AG09309 (cell line): ENCODE results near the gene USP22.

Source experiments
- DNase-seq: peaks from one replicate; pipeline ENCODE4 v3.0.0-alpha.2; 2010; ENCODE audit warnings: low read depth
- H3K4me3 ChIP-seq: 2 replicates; pipeline ENCODE4 v1.5.1; 2011; ENCODE audit warnings: mild to moderate bottlenecking, low read depth, low read length, moderate library complexity; ENCODE audit not compliant: control insufficient read depth
- TF ChIP-seq, protein P1 (sequence below): IDR thresholded peaks from 2 replicates; pipeline ENCODE4 v1.5.1; 2011; ENCODE audit warnings: mild to moderate bottlenecking, low read depth, low read length, inconsistent platforms; ENCODE audit not compliant: insufficient read depth, control insufficient read depth; ENCODE audit errors: missing control alignments

USP22 gene

DNA sequence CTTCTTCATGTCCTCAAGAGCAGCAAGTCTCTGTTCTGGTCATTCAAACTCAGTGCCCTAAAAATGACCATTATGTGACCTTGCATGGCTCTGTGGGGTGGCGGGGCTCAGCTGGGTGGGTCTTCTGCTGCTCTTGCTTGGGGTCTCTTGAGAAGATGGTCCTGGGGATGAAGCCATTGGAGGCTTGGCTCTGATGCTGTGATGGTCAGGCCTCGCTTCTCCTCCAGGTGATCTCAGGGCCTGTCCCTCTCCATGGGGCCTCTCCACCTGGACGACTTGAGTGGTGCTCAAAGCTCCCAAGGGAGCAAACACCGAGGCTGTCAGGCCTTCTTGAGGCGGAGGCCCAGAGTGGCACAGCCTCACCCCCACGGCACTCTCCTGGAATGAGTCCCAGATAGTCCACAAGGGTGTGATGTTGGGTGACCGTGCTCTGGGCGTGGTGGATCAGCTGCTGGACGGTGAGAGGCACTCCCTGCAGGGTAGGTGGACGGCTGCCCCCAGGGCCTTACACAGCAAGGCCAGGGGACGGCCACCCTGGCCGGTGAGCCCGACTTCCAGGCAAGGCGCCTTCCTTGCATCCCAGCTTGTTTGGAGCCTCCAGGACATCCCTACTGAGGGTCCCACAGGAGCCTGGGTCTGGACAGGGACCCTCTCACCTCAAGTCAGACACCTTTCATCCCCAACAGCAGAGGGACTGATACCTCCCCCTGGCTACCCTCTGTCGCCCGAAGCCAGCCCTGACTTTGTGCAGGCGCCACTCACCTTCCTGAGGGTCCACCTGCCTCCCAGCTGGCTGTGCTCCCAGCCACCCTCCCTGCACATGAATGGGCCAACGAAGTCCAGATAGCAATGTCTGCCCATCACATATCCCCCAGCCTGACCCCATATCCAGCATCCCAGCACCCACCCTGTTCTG, 48.7 kb downstream of the USP22 start:
- no peak for DNase-seq
- TF ChIP-seq, protein P1, sequence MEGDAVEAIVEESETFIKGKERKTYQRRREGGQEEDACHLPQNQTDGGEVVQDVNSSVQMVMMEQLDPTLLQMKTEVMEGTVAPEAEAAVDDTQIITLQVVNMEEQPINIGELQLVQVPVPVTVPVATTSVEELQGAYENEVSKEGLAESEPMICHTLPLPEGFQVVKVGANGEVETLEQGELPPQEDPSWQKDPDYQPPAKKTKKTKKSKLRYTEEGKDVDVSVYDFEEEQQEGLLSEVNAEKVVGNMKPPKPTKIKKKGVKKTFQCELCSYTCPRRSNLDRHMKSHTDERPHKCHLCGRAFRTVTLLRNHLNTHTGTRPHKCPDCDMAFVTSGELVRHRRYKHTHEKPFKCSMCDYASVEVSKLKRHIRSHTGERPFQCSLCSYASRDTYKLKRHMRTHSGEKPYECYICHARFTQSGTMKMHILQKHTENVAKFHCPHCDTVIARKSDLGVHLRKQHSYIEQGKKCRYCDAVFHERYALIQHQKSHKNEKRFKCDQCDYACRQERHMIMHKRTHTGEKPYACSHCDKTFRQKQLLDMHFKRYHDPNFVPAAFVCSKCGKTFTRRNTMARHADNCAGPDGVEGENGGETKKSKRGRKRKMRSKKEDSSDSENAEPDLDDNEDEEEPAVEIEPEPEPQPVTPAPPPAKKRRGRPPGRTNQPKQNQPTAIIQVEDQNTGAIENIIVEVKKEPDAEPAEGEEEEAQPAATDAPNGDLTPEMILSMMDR = no peak
- no peak overlapping the region for H3K4me3 ChIP-seq

DNA sequence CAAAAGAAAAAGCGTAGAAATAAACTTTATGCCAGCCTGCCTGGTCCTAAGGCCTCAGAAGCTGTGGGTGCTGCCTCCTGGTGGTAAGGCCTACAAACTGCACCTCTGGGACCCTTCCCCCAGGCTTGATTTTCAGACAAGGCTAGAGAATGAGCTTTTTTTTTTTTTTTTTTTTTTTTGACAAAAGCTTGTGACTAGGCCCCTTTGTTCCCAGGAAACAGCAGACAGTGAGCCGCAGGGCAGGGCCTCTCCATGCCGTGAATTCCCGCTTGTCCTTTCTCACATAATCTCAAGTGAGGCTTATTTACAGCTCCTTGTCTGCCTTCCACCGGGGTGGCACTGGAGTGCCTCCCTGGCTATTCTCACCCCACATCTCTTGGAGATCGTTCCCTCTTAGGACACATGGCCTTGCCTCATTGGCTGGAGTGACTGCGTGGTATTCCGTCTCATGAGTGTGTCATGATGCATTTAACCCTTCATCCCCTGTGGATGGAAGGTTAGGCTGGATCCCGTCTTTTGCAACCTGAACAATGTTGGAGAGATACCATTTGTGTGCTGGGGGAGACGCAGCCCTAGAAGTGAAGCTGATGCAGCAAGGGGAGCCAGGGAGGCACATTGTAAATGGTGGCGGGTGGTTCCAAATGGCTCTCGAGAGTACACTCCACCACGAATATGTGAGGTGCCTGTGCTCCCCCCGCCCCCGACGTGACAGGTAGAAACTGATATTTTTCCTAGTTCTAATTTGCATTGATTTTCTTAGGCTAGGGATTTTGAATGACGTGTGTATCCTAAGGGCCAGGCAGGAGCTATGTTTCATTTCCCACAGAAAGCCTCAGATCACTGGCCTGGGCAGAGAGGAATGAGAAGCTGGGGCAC, 49.6 kb downstream of the USP22 start:
- peak; percentile 17 for DNase-seq
- TF ChIP-seq, protein P1 = peak; percentile 93
- peak overlapping the region; percentile 15; the same call in 1 of the 2 replicates for H3K4me3 ChIP-seq

DNA sequence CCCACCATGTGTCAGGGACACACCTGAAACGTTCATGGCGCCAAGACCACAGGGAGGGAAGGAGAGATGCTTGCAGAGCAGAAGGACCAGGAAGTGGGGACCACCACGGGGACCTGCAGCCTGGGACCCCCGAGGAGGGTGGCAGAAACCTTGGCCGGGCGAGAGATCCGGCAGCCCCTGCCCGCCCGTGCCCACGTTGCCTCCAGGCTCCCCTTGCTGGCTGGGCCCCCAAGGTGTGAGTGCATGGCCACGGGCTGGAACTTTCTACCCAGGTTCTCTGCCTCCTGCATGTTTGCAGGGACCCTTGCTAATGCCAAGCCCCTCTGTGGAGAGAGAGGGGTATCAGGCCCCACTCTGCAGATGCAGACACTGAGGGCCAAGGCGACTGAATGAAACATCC, 50.4 kb downstream of the USP22 start:
- DNase-seq = no peak
- no peak overlapping the region for H3K4me3 ChIP-seq
- TF ChIP-seq, protein P1 = no peak

DNA sequence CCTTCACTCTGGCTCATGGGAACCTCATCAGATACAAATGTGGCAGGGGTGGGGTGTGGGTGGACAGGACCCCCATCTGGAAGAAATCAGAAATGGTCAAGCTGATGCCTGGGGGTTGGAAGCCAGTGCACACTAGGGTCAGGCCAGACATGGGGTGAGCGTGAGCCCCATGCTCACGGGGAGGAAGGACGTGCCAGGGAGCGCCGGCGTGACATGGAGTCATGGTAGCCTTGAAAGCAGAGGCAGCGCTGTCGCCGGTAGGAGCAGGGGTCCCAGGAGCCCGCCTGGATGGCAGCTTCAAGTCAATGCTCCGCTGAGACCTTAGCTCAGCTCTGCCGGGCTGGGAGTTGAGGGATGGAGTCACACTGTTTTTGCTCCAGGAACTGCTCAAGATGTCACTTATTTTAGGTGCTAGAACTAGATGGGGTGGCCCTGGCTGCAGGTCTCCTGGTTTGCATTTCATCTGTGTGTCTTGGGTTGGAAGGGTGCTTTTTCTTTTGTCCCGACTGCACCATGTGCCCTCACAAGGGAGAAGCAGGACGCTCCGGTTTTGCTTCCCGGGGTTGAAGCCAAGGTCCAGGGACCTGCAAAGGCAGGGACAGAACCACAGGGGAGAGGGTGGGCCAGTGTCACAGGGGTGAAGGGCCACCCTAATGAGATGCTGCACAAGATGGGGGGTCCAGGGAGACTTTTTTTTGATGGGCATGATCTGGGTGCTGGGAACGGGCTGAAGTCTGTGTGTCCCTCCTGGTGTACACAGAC, 51.4 kb downstream of the USP22 start:
- no peak overlapping the region for H3K4me3 ChIP-seq
- DNase-seq = no peak
- TF ChIP-seq, protein P1 = no peak

DNA sequence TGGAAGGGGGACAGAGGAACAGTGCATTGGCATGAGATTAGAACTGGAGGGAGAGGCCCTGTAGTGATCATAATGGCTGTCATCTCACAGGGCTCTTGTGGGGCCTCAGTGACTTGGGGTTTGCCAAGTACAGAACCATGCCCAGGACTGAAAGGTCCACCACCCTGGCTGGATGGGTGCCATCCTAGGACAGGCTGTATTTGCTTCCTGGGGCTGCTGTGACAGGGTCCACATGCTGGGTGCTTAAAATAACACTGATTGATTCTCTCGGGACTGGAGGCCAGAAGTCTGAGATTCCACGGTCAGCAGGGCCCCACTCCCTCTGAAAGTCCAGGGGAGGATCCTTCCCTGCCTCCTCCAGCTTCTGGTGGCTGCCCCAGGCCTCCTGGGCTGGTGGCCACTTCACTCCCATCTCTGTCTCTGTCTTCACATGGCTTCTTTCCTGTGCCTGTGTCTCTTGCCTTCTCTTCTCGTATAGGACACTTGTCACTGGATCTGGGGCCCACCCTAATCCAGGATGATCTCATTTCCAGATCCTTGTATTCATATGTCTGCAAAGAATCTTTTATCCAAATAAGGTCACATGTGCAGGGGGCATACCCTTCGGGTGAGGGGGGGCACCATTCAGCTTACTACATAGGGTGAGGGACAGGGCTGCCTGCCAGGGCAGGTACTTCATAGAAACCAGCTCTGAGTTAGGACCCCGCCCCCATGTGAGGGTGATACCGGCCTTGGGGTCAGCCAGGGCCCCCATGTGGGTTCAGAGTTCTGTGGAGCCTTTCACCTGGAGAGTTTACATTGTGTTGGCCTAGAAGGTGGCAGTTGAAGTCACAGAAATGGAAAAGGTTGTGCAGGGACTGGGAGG, 52.6 kb downstream of the USP22 start:
- TF ChIP-seq, protein P1 = no peak
- H3K4me3 ChIP-seq = no peak overlapping the region
- no peak for DNase-seq
